CD4-positive, alpha-beta T cell treated with Interleukin-17A for 4 hours (primary cell): ENCODE data around the gene C2orf68.
"Not testable (repeated sequence)": the region's sequence is repeated elsewhere in the genome, so short reads cannot be mapped to it uniquely, and the experiment has no call there.

Source experiments
- DNase-seq: peaks from one replicate; pipeline ENCODE4 v3.0.0-alpha.2; 2020; ENCODE audit warnings: mixed read lengths

C2orf68 gene

GRCh38 chr2:85623991-85624390 is 12.1 kb upstream of the C2orf68 start:
- no peak for DNase-seq

GRCh38 chr2:85621338-85621737 is 9.5 kb upstream of the C2orf68 start:
- no peak for DNase-seq

- DNase-seq, result no peak
These were observed 7.8 kb upstream of the C2orf68 start for GRCh38 chr2:85619617-85620016.

GRCh38 chr2:85617723-85618122 is 5.9 kb upstream of the C2orf68 start:
- DNase-seq, result not testable (repeated sequence)

- no peak for DNase-seq
These were observed 3.5 kb upstream of the C2orf68 start for GRCh38 chr2:85615413-85615728.

- not testable (repeated sequence) for DNase-seq
These were observed 2.9 kb upstream of the C2orf68 start for GRCh38 chr2:85614757-85615156.

GRCh38 chr2:85613717-85614515 is 2.0 kb upstream of the C2orf68 start:
- DNase-seq, result no peak

- DNase-seq, result no peak
These were observed 605 bp downstream of the C2orf68 start for GRCh38 chr2:85611217-85611704.

- DNase-seq, result no peak
These were observed 4.3 kb downstream of the C2orf68 start for GRCh38 chr2:85607268-85608215.

GRCh38 chr2:85606116-85606455 is 5.8 kb downstream of the C2orf68 start:
- DNase-seq, result no peak

GRCh38 chr2:85605406-85606115 is 6.3 kb downstream of the C2orf68 start:
- DNase-seq, result no peak

GRCh38 chr2:85604568-85605339 is 7.1 kb downstream of the C2orf68 start:
- no peak for DNase-seq

GRCh38 chr2:85604133-85604444 is 7.8 kb downstream of the C2orf68 start:
- not testable (repeated sequence) for DNase-seq

- DNase-seq, result peak; percentile 92
These were observed 9.2 kb downstream of the C2orf68 start, which contains the start of gene TMEM150A for GRCh38 chr2:85602476-85603234. TMEM150A (minus strand) TSS chr2:85602698; CDS start chr2:85601948, 750 bp downstream.

- DNase-seq, result no peak
These were observed 9.9 kb downstream of the C2orf68 start for GRCh38 chr2:85601771-85602475.

GRCh38 chr2:85600951-85601770 is 10.7 kb downstream of the C2orf68 start:
- DNase-seq, result no peak

- no peak for DNase-seq
These were observed 11.7 kb downstream of the C2orf68 start for GRCh38 chr2:85600235-85600575.

GRCh38 chr2:85599468-85600234 is 12.2 kb downstream of the C2orf68 start:
- no peak for DNase-seq

- no peak for DNase-seq
These were observed 13.1 kb downstream of the C2orf68 start for GRCh38 chr2:85598594-85599340.
